GM18526 (cell line): ENCODE results near the gene CITED4.

Experiments
- POLR2A ChIP-seq: IDR thresholded peaks from 3 replicates; pipeline ENCODE4 v1.6.1; 2011; ENCODE audit not compliant: insufficient read length; ENCODE audit errors: extremely low read depth

CITED4 gene

GRCh38 chr1:40893946-40894345 lies 31.8 kb upstream of the CITED4 start:
- TF ChIP-seq POLR2A, result no peak

- TF ChIP-seq POLR2A, result no peak
These were observed 30.2 kb upstream of the CITED4 start for GRCh38 chr1:40892354-40892753.

GRCh38 chr1:40890771-40891170 lies 28.6 kb upstream of the CITED4 start:
- no peak for TF ChIP-seq POLR2A

GRCh38 chr1:40887652-40888051 lies 25.5 kb upstream of the CITED4 start:
- no peak for TF ChIP-seq POLR2A

DNA sequence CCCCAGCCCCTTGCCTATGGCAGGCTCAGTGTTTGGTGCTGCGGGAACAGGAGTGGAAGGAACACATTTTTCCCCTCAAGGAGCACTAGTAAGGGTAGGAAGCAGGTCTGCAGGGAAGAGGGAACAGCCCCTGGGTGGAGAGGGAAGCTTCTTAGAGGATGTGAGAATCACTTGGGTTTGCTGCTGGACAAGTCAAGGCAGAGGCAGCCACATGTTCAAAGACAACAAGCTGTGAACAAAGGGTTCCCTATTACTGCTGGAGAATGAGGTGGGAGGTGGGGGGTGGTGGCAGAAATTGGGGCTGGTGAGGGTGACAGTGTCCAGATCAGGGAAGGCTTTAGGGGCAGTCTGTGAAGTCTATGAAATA lies 24.8 kb upstream of the CITED4 start:
- no peak for TF ChIP-seq POLR2A

- no peak for TF ChIP-seq POLR2A
These were observed 24.3 kb upstream of the CITED4 start for GRCh38 chr1:40886318-40887011.

DNA sequence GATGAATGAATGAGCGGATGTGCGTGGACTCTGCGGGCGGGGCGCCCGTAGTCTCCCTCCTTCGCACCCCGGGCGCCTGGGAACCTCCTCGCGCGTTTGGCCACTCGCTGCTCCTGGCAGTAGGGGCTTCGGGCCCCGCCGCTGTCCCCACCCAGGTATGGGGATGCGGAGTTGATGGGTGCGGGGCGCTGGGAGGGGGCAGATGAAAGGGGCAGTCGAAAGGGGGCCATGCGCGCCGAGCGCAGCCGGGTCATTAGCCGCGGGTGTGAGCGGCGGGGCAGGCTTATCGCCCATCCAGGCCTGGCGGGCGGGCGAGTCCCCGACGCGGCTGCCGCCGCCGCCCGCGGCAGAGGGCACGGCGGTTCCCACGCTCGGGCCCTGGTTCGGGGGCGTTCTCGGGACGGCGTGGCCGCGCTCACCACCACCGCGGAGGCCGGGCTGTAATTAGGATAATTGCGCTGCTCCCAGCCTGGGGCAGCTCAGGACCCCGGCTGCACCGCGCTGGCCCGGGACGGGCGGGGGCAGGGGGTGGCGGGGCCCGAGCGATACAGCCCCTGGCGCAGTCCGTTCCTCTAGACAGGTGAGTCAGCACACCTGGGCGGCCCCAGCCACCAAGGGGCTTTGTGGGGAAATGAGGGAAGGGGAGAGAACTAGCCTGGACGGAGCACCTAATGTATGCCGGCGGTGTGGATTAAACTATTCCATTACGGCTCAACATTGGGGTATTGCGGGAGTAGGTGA lies 22.1 kb upstream of the CITED4 start:
- no peak for TF ChIP-seq POLR2A

DNA sequence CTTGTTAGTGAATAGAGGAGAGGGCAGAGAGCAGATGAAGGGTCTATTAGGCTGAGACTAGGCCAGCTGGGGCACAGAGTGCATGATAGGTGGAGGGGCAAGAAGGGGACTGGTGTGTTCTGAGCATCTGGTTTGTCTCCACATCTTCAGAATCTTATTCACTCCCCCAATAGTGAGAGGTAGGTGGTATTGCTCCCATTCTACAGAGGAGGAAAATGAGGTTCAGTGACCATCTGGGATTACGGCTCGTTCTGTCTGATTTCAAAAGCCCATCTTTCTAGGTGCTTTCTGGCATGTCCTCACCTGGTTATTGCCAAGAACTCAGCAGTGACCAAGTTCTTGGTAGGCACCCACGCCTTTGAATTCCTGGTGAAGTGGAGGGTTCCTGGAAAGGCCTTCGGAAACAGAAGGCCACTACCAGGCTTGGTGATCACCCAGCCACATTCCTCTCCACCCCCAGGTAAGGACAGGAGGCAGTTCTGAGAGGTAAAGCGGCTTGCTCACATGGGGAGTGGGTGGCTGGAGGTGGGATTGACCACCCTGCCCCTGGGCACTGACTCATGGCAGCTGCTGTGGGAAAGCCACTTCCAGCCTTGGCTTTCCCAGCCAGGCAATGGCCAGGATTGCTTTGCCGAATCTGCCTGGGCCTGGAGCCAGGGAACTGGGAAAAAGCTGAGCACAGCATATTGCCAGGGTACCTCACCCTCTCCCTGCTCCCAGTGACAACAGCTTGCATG lies 18.8 kb upstream of the CITED4 start:
- TF ChIP-seq POLR2A, result no peak

DNA sequence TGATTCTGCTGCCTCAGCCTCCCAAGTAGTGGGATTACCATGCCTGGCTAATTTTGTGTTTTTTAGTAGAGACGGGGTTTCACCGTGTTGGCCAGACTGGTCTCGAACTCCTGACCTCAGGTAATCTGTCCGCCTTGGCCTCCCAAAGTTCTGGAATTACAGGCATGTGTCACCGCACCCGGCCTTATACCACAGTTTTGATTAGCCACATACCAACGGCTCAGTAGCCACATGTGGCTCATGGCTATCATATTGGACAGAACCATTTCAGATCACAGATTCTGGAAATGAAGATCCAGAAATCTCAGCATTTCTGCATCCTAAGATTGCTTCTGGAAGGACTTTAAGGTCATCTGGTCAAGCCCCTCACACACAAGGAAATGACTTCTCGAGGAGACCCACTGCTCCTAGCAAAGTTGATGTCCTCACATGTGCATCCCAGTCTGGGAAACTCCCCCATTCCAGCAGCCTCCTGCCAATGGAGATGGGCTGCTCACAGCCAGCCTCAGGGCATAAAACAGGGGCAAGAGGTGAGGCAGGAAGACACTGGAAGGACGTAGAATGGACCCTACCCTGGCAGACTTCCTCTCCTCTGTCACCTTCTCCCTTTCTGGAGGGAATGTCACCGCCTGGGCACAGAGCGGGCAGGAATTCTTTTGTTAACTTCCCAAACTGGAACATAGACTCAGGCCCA lies 17.5 kb upstream of the CITED4 start:
- TF ChIP-seq POLR2A, result no peak

- TF ChIP-seq POLR2A, result no peak
These were observed 16.7 kb upstream of the CITED4 start for GRCh38 chr1:40878906-40879305.

DNA sequence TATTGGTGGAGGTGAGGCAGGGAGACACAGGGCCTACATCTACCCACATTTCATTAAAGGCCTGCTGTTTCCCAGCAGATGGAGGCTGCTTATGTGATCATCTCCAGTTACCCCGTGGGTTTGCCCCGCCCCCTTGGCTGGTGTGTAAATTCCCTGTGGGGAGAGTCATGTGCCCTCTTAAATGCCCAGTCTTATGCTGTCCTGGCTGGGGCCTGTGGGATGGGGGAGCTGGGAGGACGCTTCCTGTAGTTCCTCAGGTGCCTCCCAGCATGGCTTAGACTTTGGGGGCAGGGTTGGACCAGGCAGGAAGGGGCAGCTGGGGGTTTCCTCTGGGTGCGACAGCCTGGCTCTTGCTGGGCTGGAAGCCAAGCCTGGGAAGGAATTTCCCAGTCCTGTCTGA lies 15.5 kb upstream of the CITED4 start:
- no peak for TF ChIP-seq POLR2A

- TF ChIP-seq POLR2A, result no peak
These were observed 14.7 kb upstream of the CITED4 start for GRCh38 chr1:40876891-40877290.

GRCh38 chr1:40876436-40876761 lies 14.2 kb upstream of the CITED4 start:
- TF ChIP-seq POLR2A, result no peak

- no peak for TF ChIP-seq POLR2A
These were observed 11.8 kb upstream of the CITED4 start for GRCh38 chr1:40873863-40874472.

DNA sequence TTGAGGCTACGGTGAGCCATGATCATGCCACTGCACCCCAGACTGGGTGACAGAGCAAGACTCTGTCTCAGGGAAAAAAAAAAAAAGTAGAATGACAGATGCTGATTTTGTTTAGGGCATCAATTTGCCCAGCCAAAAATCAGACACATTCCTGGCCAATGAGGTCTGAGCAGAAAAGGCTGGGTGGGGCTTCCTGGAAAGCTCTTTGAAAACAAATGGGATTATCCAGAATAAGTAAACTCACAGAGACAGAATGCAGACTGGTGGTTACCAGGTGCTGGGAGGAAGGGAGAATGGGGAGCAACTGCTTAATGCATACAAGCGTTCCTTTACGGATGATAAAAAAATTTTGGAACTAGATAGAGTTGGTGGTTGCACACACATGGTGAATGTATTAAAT lies 10.1 kb upstream of the CITED4 start:
- TF ChIP-seq POLR2A, result no peak
